K562 (cell line): ENCODE measurements around the gene AMBRA1. TPM values are rescaled to one million over a fixed set of nuclear protein-coding genes. Genes with fewer than 3 reads are reported as not detected.

ENCODE experiments used
- ADNP ChIP-seq: fragments of 200-800 bp; sonication (Bioruptor generic); IDR thresholded peaks from 2 replicates; pipeline ENCODE4 v1.6.1; 2016; ENCODE audit warnings: missing genetic modification characterization, missing compliant biosample characterization
- ELF1 ChIP-seq: fragments of 200-800 bp; sonication (Bioruptor generic); IDR thresholded peaks from 2 replicates; pipeline ENCODE4 v1.6.1; 2016; ENCODE audit warnings: missing genetic modification characterization, missing compliant biosample characterization
- ESRRA ChIP-seq: fragments of 450-650 bp; IDR thresholded peaks from 2 replicates; pipeline ENCODE4 v1.6.1; 2014; ENCODE audit warnings: low read depth, mild to moderate bottlenecking, moderate library complexity, borderline replicate concordance
- GABPA ChIP-seq: fragments of 200-800 bp; sonication (Bioruptor generic); conservative IDR thresholded peaks from 2 replicates; pipeline ENCODE4 v1.6.1; 2016; ENCODE audit warnings: low read depth, missing genetic modification characterization, missing compliant biosample characterization
- HDAC1 ChIP-seq, 2 experiments: fragments of 450-650 bp; IDR thresholded peaks; 2 replicates each; pipeline ENCODE4 v1.6.1; 2016 to 2017; ENCODE audit warnings: inconsistent platforms in 1 of 2, mild to moderate bottlenecking in 1 of 2, moderate library complexity in 1 of 2
- L3MBTL2 ChIP-seq: fragments of 450-650 bp; IDR thresholded peaks from 2 replicates; pipeline ENCODE4 v1.6.1; 2016; ENCODE audit warnings: mild to moderate bottlenecking, moderate library complexity
- MECOM ChIP-seq: fragments of 250-450 bp; sonication (Bioruptor Pico); IDR thresholded peaks from 2 replicates; pipeline ENCODE4 v1.8.0; 2022; ENCODE audit warnings: inconsistent platforms
- POLR2H ChIP-seq: IDR thresholded peaks from 2 replicates; pipeline ENCODE4 v1.6.1; 2016; ENCODE audit warnings: missing genetic modification characterization, low read depth, mild to moderate bottlenecking, control low read depth, missing compliant biosample characterization, moderate library complexity
- STAT5A ChIP-seq: IDR thresholded peaks from 2 replicates; pipeline ENCODE4 v1.6.1; 2012; ENCODE audit warnings: low read length, inconsistent platforms, borderline replicate concordance
- TBP ChIP-seq: optimal IDR thresholded peaks from 2 replicates; pipeline ENCODE3; 2011; ENCODE audit warnings: low read depth, low read length, improper control_type of control experiment
- ZNF146 ChIP-seq: IDR thresholded peaks from one replicate; pipeline ENCODE4 v1.6.1; 2018; ENCODE audit warnings: missing compliant biosample characterization; ENCODE audit not compliant: unreplicated experiment
- ZNF165 ChIP-seq: fragments of 250-450 bp; sonication (Bioruptor Pico); IDR thresholded peaks from 2 replicates; pipeline ENCODE4 v1.4.0; 2020; ENCODE audit warnings: borderline replicate concordance
- ZNF316 ChIP-seq: fragments of 450-650 bp; IDR thresholded peaks from 2 replicates; pipeline ENCODE4 v1.6.1; 2016
- ZNF561 ChIP-seq: fragments of 450-650 bp; formaldehyde crosslinking; conservative IDR thresholded peaks from 2 replicates; pipeline ENCODE4 v1.4.0; 2020; ENCODE audit warnings: mild to moderate bottlenecking, moderate library complexity
- ZNF76 ChIP-seq: fragments of 250-450 bp; sonication (Bioruptor Pico); IDR thresholded peaks from 2 replicates; pipeline ENCODE4 v1.4.0; 2020; ENCODE audit warnings: mild to moderate bottlenecking, moderate library complexity, borderline replicate concordance
- polyA plus RNA-seq, 8 experiments: library from polyadenylated mRNA; depleted of rRNA in 4 of 8; stranded (reverse) in 5 of 8; unstranded in 3 of 8; fragments of >200 nt; fragmentation: Nextera tagmentation in 2 of 8; fragmentation: Illumina TruSeq in 1 of 8; extraction: Ambion mirVana in 2 of 8; extraction: Trizol in 1 of 8; gene quantifications; 2 replicates each; pipeline versions ENCODE4 v1.2.1 to v1.2.3, GENCODE V29; 2011 to 2014; ENCODE audit warnings: inconsistent platforms in 1 of 8, missing spikeins in 1 of 8
- total RNA-seq, 7 experiments: library from RNA; depleted of rRNA in 6 of 7; stranded (reverse); fragments of >200 nt in 6 of 7; fragmentation: Illumina TruSeq in 2 of 7; extraction: Trizol in 2 of 7; gene quantifications; 2 replicates each; pipeline versions ENCODE4 v1.2.1 to v1.2.3, GENCODE V29; 2011 to 2021; ENCODE audit warnings: low replicate concordance in 1 of 7
- TF ChIP-seq, protein P1 (sequence below): sonication (generic); formaldehyde crosslinking; IDR thresholded peaks from 2 replicates; pipeline ENCODE4 v1.8.0; 2022; ENCODE audit warnings: missing genetic modification reagents, mild to moderate bottlenecking, borderline replicate concordance
- TF ChIP-seq, protein P2 (sequence below): fragments of 450-650 bp; IDR thresholded peaks from 2 replicates; pipeline ENCODE4 v1.6.1; 2018; ENCODE audit warnings: mild to moderate bottlenecking, low read depth; ENCODE audit not compliant: partially characterized antibody
- TF ChIP-seq, protein P3 (sequence below): fragments of 250-450 bp; sonication (Bioruptor Pico); IDR thresholded peaks from 2 replicates; pipeline ENCODE4 v1.5.0; 2020; ENCODE audit warnings: mild to moderate bottlenecking
- TF ChIP-seq, protein P4 (sequence below): fragments of 250-450 bp; sonication (Bioruptor Pico); IDR thresholded peaks from 2 replicates; pipeline ENCODE4 v1.4.0; 2020

The AMBRA1 gene
- total and polyA plus RNA-seq, 9 of the 15 experiments (the other 6 are each of a cell fraction or from before 2014, with no cell fraction given) = 0.15 to 24.5 (median 13.0) TPM

DNA sequence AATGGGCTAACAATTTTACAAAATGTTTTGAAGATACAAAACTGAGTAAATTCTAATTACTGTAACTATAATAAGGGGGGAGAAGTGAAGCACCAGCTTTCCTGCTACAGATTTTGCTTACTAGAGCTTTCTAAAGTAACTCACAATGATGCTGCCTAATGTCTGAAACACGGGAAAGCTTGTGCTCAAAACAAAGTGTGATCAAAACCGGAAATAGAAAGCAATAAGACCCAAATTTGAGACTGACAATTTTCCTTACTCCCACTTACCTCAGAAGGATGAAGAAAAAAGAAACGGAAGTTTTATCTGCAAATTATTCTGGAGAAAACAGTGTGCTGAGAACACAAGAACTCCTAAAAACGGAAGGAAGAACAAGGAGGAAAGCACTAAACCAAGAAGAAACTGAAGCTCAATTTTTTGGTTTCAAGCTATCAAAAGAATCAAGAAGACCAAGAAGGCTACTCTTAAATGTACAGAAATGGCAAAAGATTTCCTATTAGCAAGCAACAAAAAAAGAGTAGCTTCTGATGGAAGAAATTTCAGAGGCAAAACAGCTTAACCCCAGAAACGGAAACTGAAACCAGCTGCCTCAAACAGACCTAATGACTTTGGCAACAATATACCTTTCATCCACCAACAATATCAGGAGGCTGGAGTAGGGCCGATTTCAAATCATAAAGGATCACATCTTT lies 33.4 kb downstream of the AMBRA1 start (continued):
- TF ChIP-seq ESRRA (no peak), L3MBTL2 (0 out of 2 replicates have a peak, but pooled peaks have one; percentile 4), HDAC1 (IDR thresholded peaks at IDR 0.05) (0 out of 4 replicates have a peak, but pooled peaks of 1 of the 2 experiments have one; percentile 15), MECOM (CRISPR knock-in tag) (no peak), ELF1 (tag) (peak; percentile 34; the same call in 1 of the 2 replicates), STAT5A (no peak), ZNF561 (CRISPR knock-in tag) (no peak), ADNP (0 out of 2 replicates have a peak, but pooled peaks have one; percentile 4), GABPA (peak; percentile 58), ZNF146 (CRISPR knock-in tag) (no peak), ZNF165 (no peak), ZNF76 (CRISPR knock-in tag) (no peak), POLR2H (tag) (0 out of 2 replicates have a peak, but pooled peaks have one; percentile 31), ZNF316 (peak; percentile 1; the same call in 1 of the 2 replicates), TBP (no peak)
- TF ChIP-seq, protein P1, sequence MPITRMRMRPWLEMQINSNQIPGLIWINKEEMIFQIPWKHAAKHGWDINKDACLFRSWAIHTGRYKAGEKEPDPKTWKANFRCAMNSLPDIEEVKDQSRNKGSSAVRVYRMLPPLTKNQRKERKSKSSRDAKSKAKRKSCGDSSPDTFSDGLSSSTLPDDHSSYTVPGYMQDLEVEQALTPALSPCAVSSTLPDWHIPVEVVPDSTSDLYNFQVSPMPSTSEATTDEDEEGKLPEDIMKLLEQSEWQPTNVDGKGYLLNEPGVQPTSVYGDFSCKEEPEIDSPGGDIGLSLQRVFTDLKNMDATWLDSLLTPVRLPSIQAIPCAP (CRISPR knock-in tag) = no peak
- TF ChIP-seq, protein P2, sequence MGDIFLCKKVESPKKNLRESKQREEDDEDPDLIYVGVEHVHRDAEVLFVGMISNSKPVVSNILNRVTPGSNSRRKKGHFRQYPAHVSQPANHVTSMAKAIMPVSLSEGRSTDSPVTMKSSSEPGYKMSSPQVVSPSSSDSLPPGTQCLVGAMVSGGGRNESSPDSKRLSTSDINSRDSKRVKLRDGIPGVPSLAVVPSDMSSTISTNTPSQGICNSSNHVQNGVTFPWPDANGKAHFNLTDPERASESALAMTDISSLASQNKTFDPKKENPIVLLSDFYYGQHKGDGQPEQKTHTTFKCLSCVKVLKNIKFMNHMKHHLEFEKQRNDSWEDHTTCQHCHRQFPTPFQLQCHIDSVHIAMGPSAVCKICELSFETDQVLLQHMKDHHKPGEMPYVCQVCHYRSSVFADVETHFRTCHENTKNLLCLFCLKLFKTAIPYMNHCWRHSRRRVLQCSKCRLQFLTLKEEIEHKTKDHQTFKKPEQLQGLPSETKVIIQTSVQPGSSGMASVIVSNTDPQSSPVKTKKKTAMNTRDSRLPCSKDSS = no peak
- TF ChIP-seq, protein P3, sequence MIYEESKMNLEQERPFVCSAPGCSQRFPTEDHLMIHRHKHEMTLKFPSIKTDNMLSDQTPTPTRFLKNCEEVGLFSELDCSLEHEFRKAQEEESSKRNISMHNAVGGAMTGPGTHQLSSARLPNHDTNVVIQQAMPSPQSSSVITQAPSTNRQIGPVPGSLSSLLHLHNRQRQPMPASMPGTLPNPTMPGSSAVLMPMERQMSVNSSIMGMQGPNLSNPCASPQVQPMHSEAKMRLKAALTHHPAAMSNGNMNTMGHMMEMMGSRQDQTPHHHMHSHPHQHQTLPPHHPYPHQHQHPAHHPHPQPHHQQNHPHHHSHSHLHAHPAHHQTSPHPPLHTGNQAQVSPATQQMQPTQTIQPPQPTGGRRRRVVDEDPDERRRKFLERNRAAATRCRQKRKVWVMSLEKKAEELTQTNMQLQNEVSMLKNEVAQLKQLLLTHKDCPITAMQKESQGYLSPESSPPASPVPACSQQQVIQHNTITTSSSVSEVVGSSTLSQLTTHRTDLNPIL (CRISPR knock-in tag) = no peak
- TF ChIP-seq, protein P4, sequence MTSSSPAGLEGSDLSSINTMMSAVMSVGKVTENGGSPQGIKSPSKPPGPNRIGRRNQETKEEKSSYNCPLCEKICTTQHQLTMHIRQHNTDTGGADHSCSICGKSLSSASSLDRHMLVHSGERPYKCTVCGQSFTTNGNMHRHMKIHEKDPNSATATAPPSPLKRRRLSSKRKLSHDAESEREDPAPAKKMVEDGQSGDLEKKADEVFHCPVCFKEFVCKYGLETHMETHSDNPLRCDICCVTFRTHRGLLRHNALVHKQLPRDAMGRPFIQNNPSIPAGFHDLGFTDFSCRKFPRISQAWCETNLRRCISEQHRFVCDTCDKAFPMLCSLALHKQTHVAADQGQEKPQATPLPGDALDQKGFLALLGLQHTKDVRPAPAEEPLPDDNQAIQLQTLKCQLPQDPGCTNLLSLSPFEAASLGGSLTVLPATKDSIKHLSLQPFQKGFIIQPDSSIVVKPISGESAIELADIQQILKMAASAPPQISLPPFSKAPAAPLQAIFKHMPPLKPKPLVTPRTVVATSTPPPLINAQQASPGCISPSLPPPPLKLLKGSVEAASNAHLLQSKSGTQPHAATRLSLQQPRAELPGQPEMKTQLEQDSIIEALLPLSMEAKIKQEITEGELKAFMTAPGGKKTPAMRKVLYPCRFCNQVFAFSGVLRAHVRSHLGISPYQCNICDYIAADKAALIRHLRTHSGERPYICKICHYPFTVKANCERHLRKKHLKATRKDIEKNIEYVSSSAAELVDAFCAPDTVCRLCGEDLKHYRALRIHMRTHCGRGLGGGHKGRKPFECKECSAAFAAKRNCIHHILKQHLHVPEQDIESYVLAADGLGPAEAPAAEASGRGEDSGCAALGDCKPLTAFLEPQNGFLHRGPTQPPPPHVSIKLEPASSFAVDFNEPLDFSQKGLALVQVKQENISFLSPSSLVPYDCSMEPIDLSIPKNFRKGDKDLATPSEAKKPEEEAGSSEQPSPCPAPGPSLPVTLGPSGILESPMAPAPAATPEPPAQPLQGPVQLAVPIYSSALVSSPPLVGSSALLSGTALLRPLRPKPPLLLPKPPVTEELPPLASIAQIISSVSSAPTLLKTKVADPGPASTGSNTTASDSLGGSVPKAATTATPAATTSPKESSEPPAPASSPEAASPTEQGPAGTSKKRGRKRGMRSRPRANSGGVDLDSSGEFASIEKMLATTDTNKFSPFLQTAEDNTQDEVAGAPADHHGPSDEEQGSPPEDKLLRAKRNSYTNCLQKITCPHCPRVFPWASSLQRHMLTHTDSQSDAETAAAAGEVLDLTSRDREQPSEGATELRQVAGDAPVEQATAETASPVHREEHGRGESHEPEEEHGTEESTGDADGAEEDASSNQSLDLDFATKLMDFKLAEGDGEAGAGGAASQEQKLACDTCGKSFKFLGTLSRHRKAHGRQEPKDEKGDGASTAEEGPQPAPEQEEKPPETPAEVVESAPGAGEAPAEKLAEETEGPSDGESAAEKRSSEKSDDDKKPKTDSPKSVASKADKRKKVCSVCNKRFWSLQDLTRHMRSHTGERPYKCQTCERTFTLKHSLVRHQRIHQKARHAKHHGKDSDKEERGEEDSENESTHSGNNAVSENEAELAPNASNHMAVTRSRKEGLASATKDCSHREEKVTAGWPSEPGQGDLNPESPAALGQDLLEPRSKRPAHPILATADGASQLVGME (CRISPR knock-in tag) = no peak
- TF ChIP-seq, all 486 proteins: peak for 13
